SKM-1 (cell line): Measurements from ENCODE around the gene KIF15.

Source experiments
- DNase-seq: peaks from one replicate; lab custom pipeline; 2025; ENCODE audit not compliant: unreplicated experiment; lab: John Stamatoyannopoulos, UW

Gene KIF15

GRCh38 chr3:44874308-44874707 is 112.7 kb downstream of the KIF15 start, which contains the start of gene TGM4:
Gene TGM4, plus strand, starts transcription at chr3:44874608. Its CDS starts 71 bp downstream, at chr3:44874679.
- DNase-seq = no peak

- no peak for DNase-seq
Measured at GRCh38 chr3:44875596-44875995, 114.0 kb downstream of the KIF15 start.

DNA sequence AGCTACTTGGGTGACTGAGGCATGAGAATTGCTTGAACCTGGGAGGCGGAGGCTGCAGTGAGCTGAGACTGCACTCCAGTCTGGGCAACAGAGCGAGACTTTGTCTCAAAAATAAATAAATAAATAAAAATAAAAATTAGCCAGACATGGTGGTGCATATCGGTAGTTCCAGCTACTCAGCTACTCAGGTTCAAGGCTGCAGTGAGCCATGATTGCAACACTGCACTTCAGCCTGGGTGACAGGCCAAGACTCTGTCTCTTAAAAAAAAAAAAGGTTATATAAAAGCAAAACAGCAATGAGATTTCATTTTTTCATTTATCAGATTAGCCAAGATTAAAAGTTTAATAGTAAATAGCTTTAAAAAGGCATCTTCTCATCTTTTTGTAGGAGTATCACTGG is 115.7 kb downstream of the KIF15 start:
- DNase-seq = no peak

DNA sequence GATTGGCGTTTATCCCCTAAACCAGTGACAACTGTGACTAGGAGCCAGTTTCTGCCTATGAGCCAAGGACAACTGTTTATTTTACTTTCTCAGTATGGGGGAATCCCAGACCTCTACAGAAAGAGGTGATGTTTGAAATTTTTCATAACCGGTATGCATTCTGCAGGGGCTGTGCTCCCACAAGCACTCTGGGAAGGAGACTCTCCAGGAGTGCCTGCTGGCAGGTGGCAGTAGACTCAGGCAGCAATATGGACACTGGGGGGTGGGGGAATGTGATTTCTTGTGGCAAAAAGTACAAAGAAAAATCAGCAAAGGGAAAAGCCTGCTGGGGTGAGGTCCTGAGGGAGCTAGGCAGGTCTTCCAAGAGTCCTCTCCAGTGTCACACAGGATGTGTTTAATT is 118.7 kb downstream of the KIF15 start:
- DNase-seq = no peak

DNA sequence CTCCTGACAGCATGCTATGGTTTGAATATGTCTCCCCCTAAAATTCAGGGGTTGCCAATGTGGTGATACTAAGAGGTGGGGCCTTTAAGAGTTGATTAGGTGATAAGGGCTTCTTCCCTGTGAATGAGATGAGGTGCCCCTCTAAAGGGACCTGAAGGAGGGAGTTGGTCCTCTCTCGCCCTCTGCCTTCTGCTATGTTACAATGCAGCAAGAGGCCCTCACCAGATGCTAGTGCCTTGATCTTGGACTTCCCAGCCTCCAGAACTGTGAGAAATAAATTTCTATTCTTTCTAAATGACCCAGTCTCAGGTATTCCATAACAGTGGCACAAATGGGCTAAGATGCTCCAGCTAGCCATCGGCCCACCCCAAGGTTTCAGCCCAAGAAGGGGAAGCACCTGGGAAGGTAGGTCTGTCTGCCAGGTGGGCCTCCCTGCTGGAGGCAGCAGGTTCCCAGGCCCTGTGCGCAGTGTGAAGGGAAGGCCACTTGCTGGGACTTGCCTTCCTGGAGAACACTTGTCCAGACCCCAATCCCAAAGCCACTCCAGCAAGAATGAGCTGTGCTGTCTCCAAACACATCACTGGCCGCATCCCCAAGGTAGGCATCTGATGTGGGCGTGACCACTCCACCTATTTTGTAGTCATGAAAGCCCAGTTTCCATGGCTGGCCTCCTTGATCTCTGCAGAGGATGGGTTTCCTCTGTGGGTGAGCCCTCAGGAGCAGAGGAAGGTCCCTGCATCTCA is 121.8 kb downstream of the KIF15 start:
- no peak for DNase-seq

GRCh38 chr3:44883999-44884431 is 122.4 kb downstream of the KIF15 start:
- no peak for DNase-seq

GRCh38 chr3:44885618-44886017 is 124.0 kb downstream of the KIF15 start:
- no peak for DNase-seq

DNA sequence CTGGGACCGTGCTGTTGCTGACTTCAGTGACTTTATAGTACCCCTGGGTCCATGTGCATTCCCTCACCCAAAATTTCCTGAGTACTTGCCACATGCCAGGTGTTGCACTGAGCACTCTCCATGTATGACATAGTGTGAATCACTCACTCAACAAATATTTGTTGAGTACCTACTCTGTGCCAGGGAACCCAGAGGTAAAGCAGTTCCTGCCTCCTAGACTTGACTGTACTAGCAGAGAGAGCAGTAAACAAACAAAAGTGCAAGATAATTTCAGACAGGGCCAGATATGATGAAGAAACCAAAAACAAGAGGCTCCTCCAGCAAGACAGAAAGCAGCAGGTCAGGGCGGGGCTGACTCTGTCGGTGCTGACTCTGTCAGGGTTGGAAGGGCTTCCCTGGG is 125.0 kb downstream of the KIF15 start:
- DNase-seq = no peak

- no peak for DNase-seq
Measured at GRCh38 chr3:44887101-44887500, 125.5 kb downstream of the KIF15 start.

DNA sequence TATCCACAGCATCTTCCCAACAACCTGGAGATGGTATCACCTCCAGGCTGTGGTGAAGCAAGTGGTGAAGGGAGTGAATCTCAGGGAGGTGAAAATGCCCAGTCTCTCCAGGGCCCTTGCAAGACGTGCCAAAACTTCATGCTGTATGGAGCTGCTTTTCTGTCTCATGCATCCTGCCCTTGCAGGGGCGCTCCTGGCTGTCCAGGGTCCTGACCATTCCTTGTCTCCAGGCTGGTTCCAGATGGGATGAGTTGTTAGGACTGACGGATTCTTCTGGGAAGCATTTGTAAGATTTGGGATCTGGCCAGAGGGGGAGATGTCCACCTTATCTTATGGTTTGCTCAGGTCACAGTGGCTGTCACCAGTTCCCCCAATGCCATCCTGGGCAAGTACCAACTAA is 128.7 kb downstream of the KIF15 start:
- DNase-seq = no peak

DNA sequence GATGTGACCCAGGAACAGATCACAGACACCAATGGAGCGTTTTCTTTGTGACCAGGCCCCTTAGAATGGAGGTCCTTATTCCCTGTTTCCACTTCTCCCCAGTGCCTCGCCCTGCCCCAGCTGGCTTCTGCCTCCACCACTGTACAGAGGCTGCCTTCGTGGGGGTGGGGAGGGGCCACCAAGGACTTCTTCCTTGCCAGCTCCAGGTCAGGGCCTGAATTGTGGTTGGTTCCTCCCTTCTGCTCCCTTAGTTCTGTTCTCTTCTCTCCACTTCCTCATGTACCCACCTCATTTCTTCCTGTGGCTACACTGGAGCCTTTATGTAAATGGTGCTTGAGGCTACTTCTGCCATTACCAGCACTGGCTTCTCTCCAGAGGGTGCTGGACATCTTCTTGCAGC is 129.3 kb downstream of the KIF15 start:
- DNase-seq = peak; percentile 68

GRCh38 chr3:44892689-44893088 is 131.1 kb downstream of the KIF15 start:
- no peak for DNase-seq

- DNase-seq = no peak
Measured at GRCh38 chr3:44893097-44893496, 131.5 kb downstream of the KIF15 start.

GRCh38 chr3:44894485-44894884 is 132.9 kb downstream of the KIF15 start:
- no peak for DNase-seq

DNA sequence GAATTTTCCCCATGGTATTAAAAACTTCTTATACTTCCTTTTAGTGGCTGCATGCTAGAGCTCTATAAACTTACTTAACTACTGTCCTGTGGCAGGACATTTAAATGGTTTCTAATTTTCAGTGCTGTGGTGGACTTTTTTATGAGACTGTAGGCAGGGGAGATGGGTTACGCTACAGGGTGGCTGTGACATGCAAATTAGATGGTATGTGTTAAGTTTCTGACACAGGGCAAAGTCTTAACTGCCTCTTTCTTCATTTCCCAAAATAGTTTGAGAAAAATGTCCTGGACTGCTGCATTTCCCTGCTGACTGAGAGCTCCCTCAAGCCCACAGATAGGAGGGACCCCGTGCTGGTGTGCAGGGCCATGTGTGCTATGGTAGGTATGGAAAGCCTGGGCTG is 134.8 kb downstream of the KIF15 start:
- no peak for DNase-seq

DNA sequence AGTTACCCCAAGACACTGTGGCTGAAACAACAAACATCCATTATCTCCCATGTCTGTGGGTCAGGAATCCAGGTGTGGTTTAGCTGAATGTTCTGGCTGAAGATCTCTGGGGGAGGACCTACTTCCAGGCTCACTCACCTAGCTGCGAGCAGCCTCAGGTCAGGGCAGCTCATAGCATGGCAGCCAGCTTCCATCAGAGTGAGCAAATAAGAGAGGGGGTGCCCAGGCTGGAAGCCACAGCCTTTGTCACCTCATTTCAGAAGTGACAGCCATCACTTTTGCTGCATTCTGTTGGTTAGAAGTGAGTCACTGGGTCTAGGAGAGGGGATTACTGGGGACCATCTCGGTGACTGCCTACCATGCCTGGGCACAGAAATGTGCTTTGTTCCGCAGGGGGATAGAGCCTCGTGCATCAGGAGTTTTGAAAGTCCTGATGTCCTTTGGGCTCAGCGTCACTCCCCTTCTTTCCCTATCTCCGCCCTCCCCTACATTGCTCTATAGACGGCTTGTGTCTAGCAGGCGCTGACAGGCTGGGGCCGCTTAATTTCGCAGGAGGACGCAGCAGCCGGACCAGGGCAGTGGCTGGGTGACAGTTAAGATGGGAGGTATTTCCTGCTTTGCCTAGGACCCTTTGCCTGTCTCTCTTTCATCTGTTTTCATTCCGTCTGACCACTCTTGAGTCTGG is 138.2 kb downstream of the KIF15 start:
- no peak for DNase-seq

DNA sequence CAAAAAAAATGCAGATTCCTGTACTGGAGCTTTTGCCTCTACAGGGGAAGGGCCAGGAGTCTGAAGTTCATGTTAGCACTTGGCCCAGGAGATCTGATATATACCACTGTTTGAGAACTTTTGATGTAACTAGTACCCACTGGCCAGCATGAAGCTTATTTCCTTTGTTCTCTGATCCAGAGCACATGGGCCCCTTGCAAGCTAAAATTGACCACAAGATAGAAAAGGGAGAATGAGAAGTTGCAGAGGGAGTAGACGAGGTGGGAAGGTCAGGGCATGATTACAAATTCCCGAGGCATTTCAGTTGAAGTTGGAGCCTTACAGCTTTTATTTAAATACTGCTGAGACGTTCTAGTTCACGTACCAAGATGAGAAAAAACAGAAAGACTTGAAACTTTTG is 141.0 kb downstream of the KIF15 start:
- DNase-seq = no peak
